ENCODE measurements around the gene SENP8. TPM values are rescaled to one million over a fixed set of nuclear protein-coding genes. Genes with fewer than 3 reads are reported as not detected.
"Not testable (repeated sequence)": the region's sequence is repeated elsewhere in the genome, so short reads cannot be mapped to it uniquely, and the experiment has no call there.

SENP8 gene
- 2.8 and 3.7 TPM in 2 replicates for total RNA-seq (2014; rRNA removed)
- polyA plus RNA-seq (2012), result 2.0 TPM

GRCh38 chr15:72118017-72118978 lies at the start of gene SENP8, which contains the start of gene MYO9A:
SENP8 (plus strand) TSS chr15:72118403; CDS start chr15:72139624, 21,221 bp downstream.
MYO9A (minus strand) TSS chr15:72118150; CDS start chr15:72046563, 71,587 bp downstream.
- peak; percentile 97 for DNase-seq (ENCODE audit: low read depth)

- no peak for DNase-seq (ENCODE audit: low read depth)
Observed at GRCh38 chr15:72068856-72069255, 49.3 kb upstream of the SENP8 start.

DNA sequence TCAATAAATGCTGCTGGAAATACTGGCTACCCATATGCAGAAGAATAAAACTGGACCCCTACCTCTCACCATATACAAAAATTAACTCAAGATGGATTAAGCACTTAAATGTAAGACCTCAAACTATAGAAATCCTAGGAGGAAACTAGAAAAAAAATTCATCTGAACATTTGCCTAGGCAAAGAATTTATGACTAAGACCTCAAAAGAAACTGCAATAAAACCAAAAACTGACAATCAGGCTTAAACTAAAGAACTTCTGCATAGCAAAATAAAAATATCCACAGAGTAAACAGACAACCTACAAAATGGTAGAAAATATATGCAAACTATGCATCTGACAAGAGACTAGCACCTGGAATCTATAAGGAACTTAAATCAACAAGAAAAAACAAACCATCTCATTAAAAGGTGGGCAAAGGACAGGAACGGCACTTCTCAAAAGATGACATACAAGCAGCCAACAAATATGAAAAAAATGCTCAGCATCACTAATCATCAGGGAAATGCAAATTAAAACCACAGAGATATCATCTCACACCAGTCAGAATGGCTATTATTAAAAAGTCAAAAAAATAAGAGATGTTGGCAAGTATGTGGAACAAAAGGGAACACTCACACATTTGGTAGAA lies 47.3 kb upstream of the SENP8 start:
- no peak for DNase-seq (ENCODE audit: low read depth)

DNA sequence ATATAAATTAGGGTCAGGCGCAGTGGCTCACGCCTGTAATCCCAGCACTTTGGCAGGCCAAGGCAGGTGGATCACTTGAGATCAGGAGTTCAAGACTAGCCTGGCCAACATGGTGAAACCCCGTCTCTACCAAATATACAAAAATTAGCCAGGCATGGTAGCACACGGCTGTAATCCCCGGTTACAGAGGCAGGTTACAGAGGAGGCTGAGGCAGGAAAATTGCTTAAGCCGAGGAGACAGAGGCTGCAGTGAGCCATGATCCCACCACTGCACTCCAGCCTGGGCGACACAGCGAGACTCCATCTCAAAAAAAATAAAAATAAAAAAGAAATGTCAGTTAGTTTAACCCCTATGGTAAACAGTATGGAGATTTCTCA lies 46.8 kb upstream of the SENP8 start:
- DNase-seq (ENCODE audit: low read depth), result not testable (repeated sequence)

GRCh38 chr15:72074335-72075060 lies 43.7 kb upstream of the SENP8 start:
- no peak for DNase-seq (ENCODE audit: low read depth)

- DNase-seq (ENCODE audit: low read depth), result no peak
Observed at GRCh38 chr15:72077950-72078349, 40.3 kb upstream of the SENP8 start.

- no peak for DNase-seq (ENCODE audit: low read depth)
Observed at GRCh38 chr15:72078887-72079286, 39.3 kb upstream of the SENP8 start.

DNA sequence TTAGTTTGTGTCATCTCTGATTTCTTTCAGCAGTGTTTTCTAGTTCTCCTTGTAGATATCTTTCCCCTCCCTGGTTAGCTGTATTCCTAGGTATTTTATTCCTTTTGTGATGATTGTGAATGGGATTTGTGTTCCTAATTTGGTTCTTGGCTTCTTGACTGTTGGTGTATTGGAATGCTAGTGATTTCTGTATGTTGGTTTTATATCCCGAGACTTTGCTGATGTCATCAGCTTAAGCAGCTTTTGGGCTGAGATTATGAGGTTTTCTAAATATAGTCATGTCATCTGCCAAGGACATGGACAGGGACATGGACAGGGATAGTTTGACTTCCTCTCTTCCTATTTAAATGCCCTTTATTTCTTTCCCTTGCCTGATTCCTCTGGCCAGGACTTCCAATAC lies 36.0 kb upstream of the SENP8 start:
- peak; percentile 7 for DNase-seq (ENCODE audit: low read depth)

- DNase-seq (ENCODE audit: low read depth), result no peak
Observed at GRCh38 chr15:72086010-72086697, 32.0 kb upstream of the SENP8 start.

DNA sequence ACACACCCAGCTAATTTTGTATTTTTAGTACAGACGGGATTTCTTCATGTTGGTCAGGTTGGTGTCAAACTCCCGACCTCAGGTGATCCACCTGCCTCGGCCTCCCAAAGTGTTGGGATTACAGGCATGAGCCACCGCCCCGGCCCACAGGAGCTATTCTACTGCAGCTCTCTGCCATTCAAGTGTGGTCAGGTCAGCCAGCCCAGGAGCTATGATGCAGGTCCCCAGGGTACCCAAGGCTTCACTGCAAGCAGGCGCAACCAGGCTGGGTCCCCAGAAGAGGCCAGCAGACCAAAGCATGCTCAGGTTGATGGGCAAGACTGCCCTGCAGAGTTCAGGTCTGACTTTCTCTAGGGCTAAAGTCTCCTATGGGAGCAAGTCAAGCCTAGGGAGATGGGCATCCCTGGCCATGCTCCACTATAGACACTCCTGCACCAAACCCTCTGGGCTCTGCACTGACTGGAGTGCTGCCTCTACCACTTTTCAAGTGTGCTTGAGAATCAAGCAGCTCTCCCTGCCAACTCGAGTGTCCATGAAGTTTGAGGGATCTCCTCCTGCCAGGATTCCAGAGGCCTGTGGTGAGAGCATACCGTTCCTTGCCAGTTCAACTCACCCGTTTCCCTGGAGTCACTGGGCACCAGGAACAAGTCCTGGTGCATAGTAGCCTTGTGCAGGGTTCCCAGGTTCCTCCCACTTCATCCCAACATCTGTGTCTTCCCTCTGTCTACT lies 31.1 kb upstream of the SENP8 start:
- no peak for DNase-seq (ENCODE audit: low read depth)

DNA sequence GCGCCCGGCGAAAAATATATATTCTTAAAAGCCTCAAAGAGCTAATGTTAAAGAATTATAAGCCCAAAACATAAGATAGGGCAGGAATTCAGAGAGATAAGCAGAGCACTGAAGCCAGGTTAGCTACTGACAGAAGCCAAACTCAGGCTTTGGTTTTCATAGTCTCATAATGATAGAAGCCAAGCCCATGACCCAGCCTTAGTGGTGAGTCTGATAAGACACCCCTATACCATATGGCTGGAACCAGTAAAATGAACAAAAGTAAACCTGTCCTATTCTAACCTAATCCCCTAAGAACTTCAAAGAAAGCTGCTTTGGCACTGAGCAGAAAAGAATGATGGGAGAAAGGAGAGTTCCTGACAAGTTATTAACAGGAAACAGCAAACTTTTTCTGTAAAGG lies 26.2 kb upstream of the SENP8 start:
- DNase-seq (ENCODE audit: low read depth), result no peak

DNA sequence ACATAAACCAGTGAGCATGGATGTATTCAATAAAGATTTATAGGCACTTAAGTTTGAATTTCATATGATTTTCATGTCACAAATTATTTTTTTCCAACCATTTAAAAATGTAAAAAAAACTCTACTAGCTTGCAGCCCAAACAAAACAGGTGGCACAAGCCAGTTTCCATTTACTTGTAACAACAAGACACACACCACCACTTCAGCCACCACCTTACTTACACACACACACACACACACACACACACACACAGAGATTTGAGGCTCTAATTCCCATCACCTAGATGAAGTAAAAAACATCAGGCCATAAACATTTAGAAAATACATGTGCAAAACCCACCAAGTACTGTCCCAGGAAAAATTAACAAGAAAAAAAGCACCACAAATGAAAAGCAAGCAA lies 25.5 kb upstream of the SENP8 start:
- no peak for DNase-seq (ENCODE audit: low read depth)

GRCh38 chr15:72096796-72097195 lies 21.4 kb upstream of the SENP8 start:
- no peak for DNase-seq (ENCODE audit: low read depth)

DNA sequence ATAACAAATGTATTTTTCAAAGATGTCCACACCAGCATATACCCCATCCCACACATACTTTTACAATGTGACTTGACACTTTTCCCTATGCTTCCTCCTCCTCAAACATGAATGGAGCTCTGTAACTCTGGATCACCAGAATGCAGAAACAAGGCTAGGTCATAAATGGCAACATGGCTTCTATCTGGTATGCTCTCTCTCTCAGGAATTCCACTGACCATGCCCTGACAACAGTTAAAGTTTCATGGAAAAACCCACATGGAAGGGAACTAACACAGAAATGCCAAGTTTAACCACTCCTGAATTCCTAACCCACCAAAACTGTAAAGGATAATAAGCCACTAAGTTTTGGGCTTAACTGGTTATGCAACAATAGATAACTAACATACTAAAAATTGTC lies 20.2 kb upstream of the SENP8 start:
- no peak for DNase-seq (ENCODE audit: low read depth)

DNA sequence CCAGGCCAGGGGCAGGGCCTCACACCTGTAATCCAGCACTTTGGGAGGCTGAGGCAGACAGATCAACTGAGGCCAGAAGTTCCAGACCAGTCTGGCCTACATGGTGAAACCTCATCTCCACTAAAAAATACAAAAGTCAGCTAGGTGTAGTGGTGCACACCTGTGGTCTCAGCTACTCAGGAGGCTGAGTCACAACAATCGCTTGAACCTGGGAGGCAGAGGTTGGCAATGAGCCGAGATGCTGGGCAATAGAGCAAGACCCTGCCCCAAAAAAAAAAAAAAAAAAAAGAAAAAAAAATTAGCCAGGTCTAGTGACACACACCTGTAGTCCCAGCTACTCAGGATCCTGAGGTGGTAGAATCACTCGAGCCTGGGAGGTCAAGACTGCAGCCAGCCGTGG lies 19.0 kb upstream of the SENP8 start:
- DNase-seq (ENCODE audit: low read depth), result no peak

GRCh38 chr15:72100551-72100950 lies 17.7 kb upstream of the SENP8 start:
- DNase-seq (ENCODE audit: low read depth), result not testable (repeated sequence)

DNA sequence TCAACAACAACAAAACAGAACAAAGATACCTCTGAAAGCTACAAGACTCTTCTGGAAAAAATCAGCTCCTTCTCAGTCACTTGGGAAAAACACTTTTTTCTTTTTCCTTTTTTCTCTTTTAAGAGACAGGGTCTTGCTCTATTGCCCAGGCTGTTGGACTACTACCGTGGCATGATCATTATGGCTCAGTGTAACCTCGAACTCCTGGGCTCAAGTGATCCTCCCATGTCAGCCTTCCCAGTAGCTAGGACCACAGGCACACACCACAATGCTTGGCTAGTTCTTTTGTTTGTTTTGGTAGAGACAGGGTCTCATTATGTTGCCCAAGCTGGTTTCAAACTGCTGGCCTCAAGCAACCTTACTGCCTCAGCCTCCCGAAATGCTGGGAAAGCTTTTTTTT lies 13.1 kb upstream of the SENP8 start:
- no peak for DNase-seq (ENCODE audit: low read depth)

DNA sequence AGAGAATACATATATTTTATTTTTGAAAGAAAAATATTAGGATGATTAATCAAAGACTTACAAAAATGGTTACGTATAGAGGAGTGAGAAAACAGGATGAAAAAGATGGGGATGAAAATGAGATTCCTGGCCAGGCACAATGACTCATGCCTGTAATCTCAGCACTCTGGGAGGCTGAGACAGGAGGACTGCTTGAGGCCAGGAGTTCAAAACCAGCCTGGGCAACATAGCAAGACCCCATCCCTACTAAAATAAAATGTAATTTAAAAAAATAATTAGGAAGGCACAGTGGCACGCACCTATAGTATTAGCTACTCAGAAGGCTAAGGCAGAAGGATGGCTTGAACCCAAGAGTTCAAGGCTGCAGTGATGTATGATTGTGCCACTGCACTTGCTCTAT lies 12.1 kb upstream of the SENP8 start:
- DNase-seq (ENCODE audit: low read depth), result no peak

DNA sequence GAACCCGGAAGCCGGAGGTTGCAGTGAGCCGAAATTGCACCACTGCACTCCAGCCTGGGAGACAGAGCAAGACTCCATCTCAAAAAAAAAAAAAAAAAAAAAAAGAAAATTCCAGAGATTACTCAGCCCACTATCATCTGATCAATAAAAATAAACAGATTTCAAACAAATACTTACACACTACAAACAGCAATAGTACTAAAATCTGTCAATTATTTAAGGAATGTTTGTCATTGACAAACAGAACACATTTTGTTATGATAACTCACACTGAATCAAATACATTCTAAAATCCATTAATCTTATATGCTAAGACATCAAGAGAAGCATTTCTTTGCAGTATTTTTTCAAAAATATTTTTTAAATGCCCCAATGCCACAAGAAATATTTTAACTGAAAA lies 7.8 kb upstream of the SENP8 start:
- no peak for DNase-seq (ENCODE audit: low read depth)

GRCh38 chr15:72112116-72112515 lies 6.1 kb upstream of the SENP8 start:
- DNase-seq (ENCODE audit: low read depth), result peak; percentile 53

GRCh38 chr15:72112805-72113204 lies 5.4 kb upstream of the SENP8 start:
- no peak for DNase-seq (ENCODE audit: low read depth)
